Right lobe of liver (tissue), 4 donors: ENCODE results near the gene CD3G.

Experiments
- POLR2A ChIP-seq: fragments of 450-650 bp; IDR thresholded peaks from one replicate; pipeline ENCODE4 v1.6.1; 2017; ENCODE audit warnings: antibody characterized with exemption, mild to moderate bottlenecking
- TF ChIP-seq, protein P1 (sequence below), 4 donors: fragments of 200-600 bp in 3 of 4; fragments of 450-650 bp in 1 of 4; IDR thresholded peaks; one replicate each; pipeline versions ENCODE4 v1.5.1 to v1.8.0; 2016 to 2022; ENCODE audit warnings: antibody characterized with exemption in 4 of 4, mild to moderate bottlenecking in 2 of 4
- donor health status: DM: no; HTN: no; CAD: no.
- donor health status: DM: no; HTN: no; CAD: no.
- donor health status: DM: no; HTN: yes; CAD: no.

- TF ChIP-seq POLR2A = no peak
- TF ChIP-seq, protein P1, sequence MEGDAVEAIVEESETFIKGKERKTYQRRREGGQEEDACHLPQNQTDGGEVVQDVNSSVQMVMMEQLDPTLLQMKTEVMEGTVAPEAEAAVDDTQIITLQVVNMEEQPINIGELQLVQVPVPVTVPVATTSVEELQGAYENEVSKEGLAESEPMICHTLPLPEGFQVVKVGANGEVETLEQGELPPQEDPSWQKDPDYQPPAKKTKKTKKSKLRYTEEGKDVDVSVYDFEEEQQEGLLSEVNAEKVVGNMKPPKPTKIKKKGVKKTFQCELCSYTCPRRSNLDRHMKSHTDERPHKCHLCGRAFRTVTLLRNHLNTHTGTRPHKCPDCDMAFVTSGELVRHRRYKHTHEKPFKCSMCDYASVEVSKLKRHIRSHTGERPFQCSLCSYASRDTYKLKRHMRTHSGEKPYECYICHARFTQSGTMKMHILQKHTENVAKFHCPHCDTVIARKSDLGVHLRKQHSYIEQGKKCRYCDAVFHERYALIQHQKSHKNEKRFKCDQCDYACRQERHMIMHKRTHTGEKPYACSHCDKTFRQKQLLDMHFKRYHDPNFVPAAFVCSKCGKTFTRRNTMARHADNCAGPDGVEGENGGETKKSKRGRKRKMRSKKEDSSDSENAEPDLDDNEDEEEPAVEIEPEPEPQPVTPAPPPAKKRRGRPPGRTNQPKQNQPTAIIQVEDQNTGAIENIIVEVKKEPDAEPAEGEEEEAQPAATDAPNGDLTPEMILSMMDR (IDR thresholded peaks at IDR 0.05) = no peak
Observed at GRCh38 chr11:118334745-118335144, 9.4 kb upstream of the CD3G start.
